B cell (primary cell): ENCODE results near the gene BMERB1. TPM values are rescaled to one million over a fixed set of nuclear protein-coding genes. Genes with fewer than 3 reads are reported as not detected.

Experiments used
- ATAC-seq: fragments of 200-7000 bp; cut with Tn5 transposase; one replicate; pipeline ENCODE4 v1.10.0; 2021; ENCODE audit warnings: low read depth, mild to moderate bottlenecking, moderate number of reproducible peaks, moderate library complexity
- CTCF ChIA-PET: fragments of 350-600 bp; sonication (Branson Sonifier 250); formaldehyde crosslinking; loops from one replicate; lab custom pipeline; 2021; ENCODE audit warnings: antibody characterized with exemption, inconsistent platforms; lab: Charles Lee
- POLR2A ChIA-PET: fragments of 350-600 bp; sonication (Branson Sonifier 250); formaldehyde crosslinking; loops from one replicate; lab custom pipeline; 2021; ENCODE audit warnings: antibody characterized with exemption; lab: Charles Lee
- DNase-seq: peaks from one replicate; pipeline ENCODE4 v3.0.0; 2013
- H2AFZ ChIP-seq: 2 replicates; pipeline ENCODE4 v1.6.1; 2012; ENCODE audit warnings: mild to moderate bottlenecking, low read depth, low read length; ENCODE audit not compliant: insufficient read depth, poor library complexity, severe bottlenecking
- H3K27ac ChIP-seq, 2 donors: 1 replicate in 1 of 2; 2 replicates in 1 of 2; pipeline ENCODE4 v1.5.1; 2012 to 2013; ENCODE audit warnings: low read length in 2 of 2, mild to moderate bottlenecking in 2 of 2, moderate library complexity in 1 of 2
- H3K27me3 ChIP-seq, 4 experiments: fragments of 200-600 bp in 1 of 4; sonication (generic) in 1 of 4; replicated peaks in 1 of 4; 1 replicate in 2 of 4; 2 replicates in 2 of 4; pipeline versions ENCODE4 v1.6.1 to v1.7.0; 2013 to 2016; ENCODE audit warnings: low read length in 3 of 4, mild to moderate bottlenecking in 2 of 4, mixed read lengths in 1 of 4, moderate library complexity in 1 of 4; ENCODE audit not compliant: insufficient read depth in 4 of 4, control insufficient read depth in 3 of 4; ENCODE audit errors: control extremely low read depth in 1 of 4
- H3K36me3 ChIP-seq, 2 experiments: replicated peaks in 1 of 2; 1 replicate in 1 of 2; 2 replicates in 1 of 2; pipeline versions ENCODE4 v1.6.1 to v1.7.1; 2013; ENCODE audit warnings: low read length in 1 of 2; ENCODE audit not compliant: insufficient read depth in 2 of 2, control insufficient read depth in 1 of 2; ENCODE audit errors: control extremely low read depth in 1 of 2, extremely low read depth in 1 of 2
- H3K4me1 ChIP-seq, 2 donors: fragments of 200-600 bp in 1 of 2; sonication (generic) in 1 of 2; 1 replicate in 1 of 2; 2 replicates in 1 of 2; pipeline versions ENCODE4 v1.5.1 to v1.6.1; 2013 to 2017; ENCODE audit warnings: low read length in 2 of 2; ENCODE audit not compliant: control insufficient read depth in 2 of 2, insufficient read depth in 2 of 2
- H3K4me2 ChIP-seq: replicated peaks from 2 replicates; pipeline ENCODE3; 2012; ENCODE audit warnings: mild to moderate bottlenecking, low read depth, low read length; ENCODE audit not compliant: poor library complexity, severe bottlenecking
- H3K4me3 ChIP-seq, 5 experiments: fragments of 200-600 bp in 1 of 5; sonication (generic) in 1 of 5; 1 replicate in 3 of 5; 2 replicates in 2 of 5; pipeline versions ENCODE4 v1.5.1 to v1.7.0; 2011 to 2016; ENCODE audit warnings: low read length in 4 of 5, mild to moderate bottlenecking in 4 of 5, low read depth in 2 of 5, control low read depth in 1 of 5, moderate library complexity in 1 of 5; ENCODE audit not compliant: insufficient read depth in 1 of 5; ENCODE audit errors: control extremely low read depth in 1 of 5, extremely low read depth in 1 of 5
- H3K79me2 ChIP-seq: fragments of 200-600 bp; sonication (generic); one replicate; pipeline ENCODE4 v1.6.0; 2016; ENCODE audit warnings: low read length; ENCODE audit not compliant: control insufficient read depth, insufficient read depth
- H3K9ac ChIP-seq: fragments of 200-600 bp; sonication (generic); 2 replicates; pipeline ENCODE4 v1.6.1; 2017; ENCODE audit warnings: mild to moderate bottlenecking, low read length, moderate library complexity
- H3K9me3 ChIP-seq, 3 donors: one replicate each; pipeline versions ENCODE4 v1.6.1 to v1.7.1; 2013; ENCODE audit warnings: low read length in 2 of 3; ENCODE audit not compliant: control insufficient read depth in 2 of 3, insufficient read depth in 1 of 3; ENCODE audit errors: control extremely low read depth in 1 of 3
- H4K20me1 ChIP-seq: 2 replicates; pipeline ENCODE4 v1.6.0; 2012; ENCODE audit warnings: mild to moderate bottlenecking, low read length; ENCODE audit not compliant: insufficient read depth, control insufficient read depth, poor library complexity, severe bottlenecking
- H3K27ac Mint-ChIP-seq: one replicate; pipeline ENCODE4 v1.8.0; 2021; ENCODE audit warnings: mixed read lengths
- H3K27me3 Mint-ChIP-seq: one replicate; pipeline ENCODE4 v1.8.0; 2021; ENCODE audit warnings: mixed read lengths
- H3K4me1 Mint-ChIP-seq: one replicate; pipeline ENCODE4 v1.8.0; 2021; ENCODE audit warnings: mixed read lengths
- H3K4me3 Mint-ChIP-seq: one replicate; pipeline ENCODE4 v1.8.0; 2021; ENCODE audit warnings: mixed read lengths
- H3K9me3 Mint-ChIP-seq: one replicate; pipeline ENCODE4 v1.8.0; 2022; ENCODE audit warnings: mixed read lengths; ENCODE audit not compliant: insufficient read depth
- CTCF ChIP-seq: fragments of 200-600 bp; IDR thresholded peaks from one replicate; pipeline ENCODE4 v1.8.0; 2022; ENCODE audit warnings: antibody characterized with exemption, mild to moderate bottlenecking
- EZH2 ChIP-seq: IDR thresholded peaks from 2 replicates; pipeline ENCODE4 v1.6.1; 2012; ENCODE audit warnings: borderline replicate concordance, low read depth, mild to moderate bottlenecking, moderate library complexity, low read length; ENCODE audit not compliant: insufficient read depth, poor library complexity, severe bottlenecking
- WGBS: methylation state at CpG from one replicate; pipeline ENCODE4 v1.1.5; 2013; ENCODE audit warnings: missing lambda C conversion rate; ENCODE audit not compliant: insufficient coverage; 5-methylcytosine and 5-hydroxymethylcytosine counted together
- intact Hi-C: fragments of 100-400 bp; cut with micrococcal nuclease; formaldehyde crosslinking; loops from one replicate; pipeline ENCODE4 v1.10.0; 2022
- polyA plus RNA-seq: library from polyadenylated mRNA; depleted of rRNA; stranded (reverse); fragments of >200 nt; gene quantifications from 2 replicates; pipeline ENCODE4 v1.2.3, GENCODE V29; 2012
- total RNA-seq, 2 donors: library from RNA; stranded (reverse); fragments of 120-200 nt in 1 of 2; gene quantifications; 1 replicate in 1 of 2; 2 replicates in 1 of 2; pipeline versions ENCODE4 v1.2.3 to v1.2.4, GENCODE V29; 2013 to 2022

BMERB1 gene
- total and polyA plus RNA-seq, 2 donors (not counting 1 experiment from before 2014, with no cell fraction given), result 2.2 to 11.2 TPM

GRCh38 chr16:15621456-15621855, 187.1 kb downstream of the BMERB1 start:
- intact Hi-C loops, result no loop called here
- whole genome bisulfite sequencing, result 100% methylated on average over 1 of the region's 4 CpGs
- peaks cover 47% of the 10 kb centered on the region for H4K20me1 ChIP-seq

GRCh38 chr16:15621889-15622288, 187.5 kb downstream of the BMERB1 start:
- Histone ChIP-seq H3K36me3 (peaks cover 7 to 92% of the 10 kb centered on the region in 2 experiments), H3K27ac (no peak overlapping the region), H3K27me3 (no peaks in the 10 kb centered on the region), H3K9ac (no peak overlapping the region), H3K4me2 (no peak overlapping the region), H4K20me1 (peaks cover 50% of the 10 kb centered on the region), H3K4me3 (no peak overlapping the region), H3K79me2 (peaks cover 57% of the 10 kb centered on the region), H3K4me1 (no peaks in the 10 kb centered on the region), H3K9me3 (no peaks in the 10 kb centered on the region), H2AFZ (no peak overlapping the region)
- H3K4me1 Mint-ChIP-seq, result peaks cover 4% of the 10 kb centered on the region
- H3K27ac Mint-ChIP-seq, result peak overlapping the region; percentile 3
- DNase-seq, result no peak
- ATAC-seq, result no peak
- H3K27me3 Mint-ChIP-seq, result no peaks in the 10 kb centered on the region
- intact Hi-C loops, result no loop called here
- no peak overlapping the region for H3K4me3 Mint-ChIP-seq
- POLR2A ChIA-PET, result no interaction called here
- TF ChIP-seq EZH2 (no peak), CTCF (no peak)
- WGBS, result 99% methylated on average over 8 of the region's 8 CpGs
- no peaks in the 10 kb centered on the region for H3K9me3 Mint-ChIP-seq
- CTCF ChIA-PET, result interaction anchor here (1.0 to 1.4 kb wide), 3 partner anchors 12 to 83 kb away, joined by 3 to 5 read pairs (median 3); partner anchors contain the start of gene MARF1

More at GRCh38 chr16:15621456-15621855, 187.1 kb downstream of the BMERB1 start:
- no peak for DNase-seq
- Histone ChIP-seq H3K79me2 (peaks cover 52% of the 10 kb centered on the region), H3K27ac (no peak overlapping the region), H3K9ac (no peak overlapping the region), H3K4me3 (no peak overlapping the region), H3K27me3 (no peaks in the 10 kb centered on the region), H3K9me3 (no peaks in the 10 kb centered on the region), H3K4me1 (no peaks in the 10 kb centered on the region), H3K4me2 (no peak overlapping the region), H2AFZ (no peak overlapping the region), H3K36me3 (peaks cover 8 to 96% of the 10 kb centered on the region in 2 experiments)
- ChIA-PET CTCF (interaction anchor here (1.0 to 1.4 kb wide), 3 partner anchors 11 to 83 kb away, joined by 3 to 5 read pairs (median 3); partner anchors contain the start of gene MARF1), POLR2A (no interaction called here)
- H3K4me3 Mint-ChIP-seq, result no peak overlapping the region
- peaks cover 4% of the 10 kb centered on the region for H3K4me1 Mint-ChIP-seq
- TF ChIP-seq EZH2, result no peak
- no peak for TF ChIP-seq CTCF
- no peak overlapping the region for H3K27ac Mint-ChIP-seq
- H3K27me3 Mint-ChIP-seq, result no peaks in the 10 kb centered on the region
- no peaks in the 10 kb centered on the region for H3K9me3 Mint-ChIP-seq
- ATAC-seq, result no peak
